ENCODE measurements around the gene LCOR.

DNA sequence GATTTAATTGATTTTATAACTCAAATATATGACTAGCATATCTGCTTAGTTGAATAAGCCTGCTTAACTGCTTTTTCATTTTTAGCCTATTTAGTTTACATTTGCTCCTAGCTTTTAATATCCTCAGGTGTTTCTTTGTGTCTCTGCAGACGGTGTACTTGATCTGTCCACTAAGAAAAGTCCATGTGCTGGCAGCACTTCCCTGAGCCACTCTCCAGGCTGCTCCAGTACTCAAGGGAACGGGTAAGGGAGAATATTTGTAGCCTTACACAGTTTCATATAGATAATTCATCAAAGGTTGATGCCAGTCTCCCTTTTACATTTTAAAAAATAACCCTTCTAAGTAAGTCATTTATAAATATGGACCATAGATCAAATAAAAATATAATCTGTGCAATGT lies 119.9 kb downstream of the LCOR start:
- TF ChIP-seq CTCF (conservative IDR thresholded peaks at IDR 0.05 in 1 of 2, IDR thresholded peaks at IDR 0.05 in 1 of 2; ENCODE audit: low read depth in 1 of 2, low read length in 2 of 2), result no peak
- no peak for TF ChIP-seq EZH2 (IDR thresholded peaks at IDR 0.05; ENCODE audit: low read length, missing control alignments)

Measured in fibroblast of lung (primary cell).